Measurements from ENCODE around the gene ZSWIM3.

DNA sequence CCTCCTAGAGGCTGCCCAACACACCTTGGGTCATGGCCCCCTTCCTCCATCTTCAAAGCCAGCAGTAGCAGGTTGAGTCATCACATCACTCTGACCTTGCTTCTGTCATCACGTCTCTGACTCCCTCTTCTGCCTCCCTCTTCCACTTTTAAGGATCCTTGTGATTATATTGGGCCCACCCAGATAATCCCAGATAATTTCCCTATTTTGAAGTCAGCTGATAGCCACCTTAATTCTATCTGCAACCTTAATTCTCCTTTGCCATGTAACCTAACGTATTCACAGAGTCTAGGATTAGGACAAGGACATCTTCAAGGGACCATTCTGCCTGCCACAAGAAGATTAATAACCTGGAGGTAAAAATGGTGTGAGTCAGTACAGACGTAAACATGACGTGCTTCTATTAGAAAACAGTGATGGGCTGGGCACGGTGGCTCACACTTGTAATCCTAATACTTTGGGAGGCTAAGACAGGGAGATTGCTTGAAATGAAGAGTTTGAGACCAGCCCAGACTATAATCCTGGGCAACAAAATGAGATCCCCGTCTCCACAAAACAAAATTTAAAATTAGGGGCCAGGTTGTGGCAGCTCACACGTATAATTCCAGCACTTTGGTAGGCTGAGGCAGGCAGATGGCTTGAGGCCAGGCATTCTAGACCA lies 3.3 kb downstream of the ZSWIM3 start:
- TF ChIP-seq, protein P1, sequence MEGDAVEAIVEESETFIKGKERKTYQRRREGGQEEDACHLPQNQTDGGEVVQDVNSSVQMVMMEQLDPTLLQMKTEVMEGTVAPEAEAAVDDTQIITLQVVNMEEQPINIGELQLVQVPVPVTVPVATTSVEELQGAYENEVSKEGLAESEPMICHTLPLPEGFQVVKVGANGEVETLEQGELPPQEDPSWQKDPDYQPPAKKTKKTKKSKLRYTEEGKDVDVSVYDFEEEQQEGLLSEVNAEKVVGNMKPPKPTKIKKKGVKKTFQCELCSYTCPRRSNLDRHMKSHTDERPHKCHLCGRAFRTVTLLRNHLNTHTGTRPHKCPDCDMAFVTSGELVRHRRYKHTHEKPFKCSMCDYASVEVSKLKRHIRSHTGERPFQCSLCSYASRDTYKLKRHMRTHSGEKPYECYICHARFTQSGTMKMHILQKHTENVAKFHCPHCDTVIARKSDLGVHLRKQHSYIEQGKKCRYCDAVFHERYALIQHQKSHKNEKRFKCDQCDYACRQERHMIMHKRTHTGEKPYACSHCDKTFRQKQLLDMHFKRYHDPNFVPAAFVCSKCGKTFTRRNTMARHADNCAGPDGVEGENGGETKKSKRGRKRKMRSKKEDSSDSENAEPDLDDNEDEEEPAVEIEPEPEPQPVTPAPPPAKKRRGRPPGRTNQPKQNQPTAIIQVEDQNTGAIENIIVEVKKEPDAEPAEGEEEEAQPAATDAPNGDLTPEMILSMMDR (conservative IDR thresholded peaks at IDR 0.05; ENCODE audit: low read length), result no peak
- TF ChIP-seq EZH2phosphoT487 (IDR thresholded peaks at IDR 0.05; ENCODE audit: borderline replicate concordance), result no peak
